Measurements from ENCODE around the gene COL23A1.

Gene COL23A1

DNA sequence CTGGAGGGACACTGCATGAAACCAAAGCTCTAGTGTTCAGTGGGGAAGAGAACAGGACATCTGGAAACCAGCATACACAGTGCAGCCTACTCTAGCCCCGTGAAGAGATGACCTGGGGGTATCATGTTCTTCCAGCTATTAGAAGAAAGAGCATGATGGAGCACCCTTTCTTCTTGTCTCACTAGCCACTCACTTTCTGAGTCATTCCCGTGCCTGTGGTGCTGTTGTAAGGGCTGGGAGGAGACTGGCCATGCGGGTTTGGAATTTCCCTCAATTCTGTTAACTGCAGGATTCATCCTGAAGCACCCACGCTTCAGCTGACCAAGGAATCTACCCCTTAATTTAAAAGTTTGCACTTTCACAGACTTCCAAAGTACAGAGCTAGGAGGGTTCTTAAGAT lies 137.0 kb downstream of the COL23A1 start:
- no peak for DNase-seq

DNA sequence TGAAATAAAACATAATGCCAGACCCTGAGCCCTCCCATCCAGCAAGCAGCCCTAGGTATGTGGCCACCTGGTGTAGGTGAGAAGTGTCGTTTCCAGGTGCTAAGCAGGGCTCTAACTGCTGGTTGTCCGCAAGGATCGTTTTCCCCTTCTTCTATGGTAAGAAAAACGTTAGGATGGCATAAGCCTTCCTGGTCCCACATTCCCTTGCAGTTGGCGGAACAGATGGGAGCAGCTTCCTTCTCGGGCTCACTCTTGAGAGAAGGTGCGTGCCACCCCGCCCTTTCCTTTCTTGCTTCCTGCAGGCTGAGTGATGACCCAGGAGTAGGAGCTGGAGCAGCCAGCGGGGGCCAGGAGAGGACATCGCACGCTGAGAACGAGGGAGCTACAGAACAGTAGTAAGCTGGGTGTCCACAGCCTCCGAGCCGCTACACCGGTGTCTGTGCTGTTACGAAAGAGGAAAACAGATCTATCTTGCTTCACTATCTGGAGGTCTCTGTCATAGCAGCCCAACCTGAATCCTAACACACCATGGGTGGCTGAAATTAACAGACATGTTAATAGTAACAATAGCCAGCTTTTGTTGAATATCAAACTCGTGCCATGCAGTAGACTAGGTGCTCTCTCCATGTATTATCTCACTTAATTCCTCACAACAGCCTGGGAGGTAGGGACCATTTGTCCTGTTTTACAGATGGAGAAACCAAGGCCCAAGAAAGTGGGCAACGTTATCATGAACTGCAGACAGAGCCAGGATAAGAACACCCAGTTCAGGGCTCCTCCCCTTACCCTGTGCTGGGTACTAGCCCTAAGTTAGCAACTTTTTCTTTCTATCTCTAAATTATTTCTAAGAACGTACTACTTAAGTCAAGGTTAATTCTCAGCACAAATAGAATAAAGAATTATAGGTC lies 139.8 kb downstream of the COL23A1 start:
- no peak for DNase-seq

DNA sequence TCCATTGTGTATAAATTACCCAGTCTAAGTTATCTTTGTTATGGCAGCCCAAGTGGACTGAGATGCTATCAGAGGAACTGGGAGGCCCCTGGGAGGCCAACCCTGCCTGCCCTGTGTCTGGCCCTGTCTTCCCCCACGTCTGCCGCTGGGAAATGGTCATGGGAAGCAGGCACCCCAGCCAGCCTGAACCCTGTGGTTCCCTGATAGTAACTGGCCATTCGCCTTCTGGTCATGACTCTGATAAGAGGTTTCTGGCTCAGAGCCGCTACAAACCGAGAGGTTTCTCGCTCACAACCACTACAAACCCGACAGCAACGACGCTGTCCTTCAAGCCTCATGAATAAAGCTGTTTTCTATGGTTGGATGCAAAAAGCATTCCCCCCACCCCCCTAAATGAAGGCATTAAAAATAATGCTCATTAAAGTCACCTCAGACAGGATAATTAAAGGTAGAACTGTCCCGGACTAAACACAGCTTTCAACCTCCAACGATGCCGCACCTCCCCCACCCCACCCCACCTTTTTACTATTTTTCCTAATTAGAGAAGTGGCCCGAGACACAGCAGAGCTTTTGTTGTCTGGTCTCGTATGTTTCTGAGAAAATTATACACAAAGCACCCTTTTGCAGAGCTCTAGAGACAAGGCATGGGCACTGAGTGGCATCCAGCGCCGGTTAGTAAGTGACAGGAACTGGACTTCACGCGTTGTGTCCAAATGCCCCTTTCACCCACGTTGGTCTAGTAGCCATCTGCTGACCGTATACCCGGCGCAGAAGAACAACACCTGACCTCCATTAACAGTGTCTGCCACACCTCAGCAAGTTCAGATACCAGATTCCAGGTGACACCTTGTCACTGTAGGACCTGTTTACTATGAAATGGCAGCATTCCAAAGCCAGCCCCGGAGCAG lies 140.8 kb downstream of the COL23A1 start:
- no peak for DNase-seq

DNA sequence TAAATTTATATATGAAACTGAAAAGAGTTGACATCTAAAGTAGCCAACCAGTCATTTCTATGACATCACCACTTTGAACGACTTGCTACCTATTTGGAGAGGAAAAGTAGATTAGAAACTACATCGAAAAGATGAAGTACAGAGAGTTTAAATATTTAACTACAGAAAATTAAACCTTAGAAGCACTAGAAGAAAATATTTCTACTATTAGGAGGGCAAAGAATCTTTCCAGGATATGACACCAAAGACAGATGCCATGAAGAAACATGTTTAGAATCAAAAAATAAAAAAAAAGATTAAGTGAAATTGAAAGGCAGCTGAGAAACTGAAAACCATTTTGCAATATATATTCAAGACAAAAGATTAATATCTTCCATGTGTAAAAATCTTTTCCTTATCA lies 144.7 kb downstream of the COL23A1 start:
- no peak for DNase-seq

DNA sequence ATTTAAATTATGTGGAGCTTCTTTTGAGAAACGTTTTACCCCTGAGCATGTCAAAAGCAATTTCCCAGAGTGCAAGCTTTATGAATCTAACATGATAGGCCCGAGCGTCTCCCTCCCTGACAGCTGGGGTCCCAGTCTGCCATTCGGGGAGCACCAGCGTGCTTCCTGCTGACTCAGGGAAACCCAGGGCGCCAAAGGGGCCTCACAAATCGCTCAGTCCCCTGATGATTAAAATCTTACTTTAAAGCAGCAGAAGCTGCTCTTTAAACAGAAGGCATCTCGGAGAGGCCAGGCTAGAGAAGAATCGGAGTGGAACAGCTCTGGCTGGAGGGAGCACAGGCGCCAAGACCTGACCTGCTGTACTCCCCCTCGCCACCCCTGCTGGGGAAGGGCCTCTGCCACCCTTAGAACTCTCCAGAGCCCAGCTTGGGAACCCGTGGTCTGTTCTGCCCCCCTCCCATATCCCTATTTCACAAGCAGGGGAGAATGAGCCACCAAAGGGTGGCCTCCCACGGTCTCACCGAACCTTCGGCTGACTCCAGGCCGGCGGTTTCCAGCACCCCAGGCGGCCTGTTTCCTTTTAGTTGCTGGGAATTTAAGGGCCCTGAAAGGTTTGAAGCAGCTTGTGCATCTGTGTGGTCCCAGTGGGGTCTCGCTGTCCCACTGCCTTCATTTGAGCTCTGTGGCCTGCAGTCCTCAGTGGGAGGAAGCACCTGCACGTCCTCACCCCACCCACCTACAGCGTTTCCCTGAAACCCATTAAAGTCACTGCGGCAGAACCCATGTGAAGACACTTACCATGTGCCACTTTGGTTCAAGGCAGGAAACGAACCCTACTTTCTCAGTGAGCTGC lies 147.6 kb downstream of the COL23A1 start:
- DNase-seq: no peak

DNA sequence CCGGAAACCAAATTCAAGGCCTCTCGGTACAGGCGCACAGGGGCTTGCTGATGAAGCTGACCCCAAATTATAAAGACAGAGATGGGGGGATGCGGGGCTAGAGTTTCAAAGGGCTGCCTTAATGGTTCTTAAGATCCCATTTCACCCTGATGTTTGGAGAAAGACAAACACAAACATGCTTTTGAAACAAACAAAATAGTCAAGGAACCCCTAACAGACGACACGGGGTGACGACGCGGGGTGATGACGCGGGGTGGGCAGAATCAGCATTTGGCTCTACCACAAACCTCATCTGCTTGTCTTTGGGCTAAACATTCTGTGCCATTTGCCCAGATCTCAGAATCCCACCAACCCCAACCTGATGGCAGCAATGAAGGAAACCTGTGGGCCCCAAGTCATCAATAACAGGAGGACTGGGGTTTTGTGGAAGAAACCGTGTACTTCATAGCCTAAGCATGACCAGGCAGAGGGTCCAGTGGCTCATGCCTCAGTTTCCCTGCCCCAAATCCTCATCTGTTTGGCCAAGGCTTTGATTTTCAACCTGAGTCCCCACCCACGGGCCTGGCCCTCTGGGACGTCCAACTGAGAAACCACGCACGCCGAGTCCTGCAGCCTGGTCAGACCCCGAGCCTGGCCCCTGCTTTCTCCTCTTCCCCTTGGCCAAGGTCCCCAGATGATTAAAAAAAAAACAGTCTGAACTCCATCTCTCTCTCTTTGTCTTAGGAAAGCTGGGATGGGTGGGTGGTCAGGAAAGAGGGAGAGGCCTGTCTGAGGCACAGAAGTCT lies 148.5 kb downstream of the COL23A1 start:
- no peak for DNase-seq

DNA sequence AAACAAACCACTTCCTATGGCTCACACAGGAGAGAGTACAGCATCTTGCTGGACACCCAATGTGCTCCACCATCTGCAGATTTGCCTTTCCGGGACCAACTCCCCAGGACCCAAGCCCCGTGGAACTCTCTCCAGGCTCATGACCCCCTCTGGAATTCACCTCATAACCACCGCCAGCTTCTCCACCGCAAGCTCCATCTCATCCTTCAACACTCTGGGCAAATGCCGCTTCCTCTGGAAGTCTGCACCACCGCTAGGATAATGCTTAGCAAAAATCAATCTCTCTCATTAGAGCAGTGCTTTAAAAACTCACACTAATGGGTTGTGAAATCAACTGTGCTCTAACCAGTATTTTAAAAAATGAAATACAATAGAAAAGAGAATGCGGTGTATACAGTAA lies 150.0 kb downstream of the COL23A1 start:
- DNase-seq: no peak

DNA sequence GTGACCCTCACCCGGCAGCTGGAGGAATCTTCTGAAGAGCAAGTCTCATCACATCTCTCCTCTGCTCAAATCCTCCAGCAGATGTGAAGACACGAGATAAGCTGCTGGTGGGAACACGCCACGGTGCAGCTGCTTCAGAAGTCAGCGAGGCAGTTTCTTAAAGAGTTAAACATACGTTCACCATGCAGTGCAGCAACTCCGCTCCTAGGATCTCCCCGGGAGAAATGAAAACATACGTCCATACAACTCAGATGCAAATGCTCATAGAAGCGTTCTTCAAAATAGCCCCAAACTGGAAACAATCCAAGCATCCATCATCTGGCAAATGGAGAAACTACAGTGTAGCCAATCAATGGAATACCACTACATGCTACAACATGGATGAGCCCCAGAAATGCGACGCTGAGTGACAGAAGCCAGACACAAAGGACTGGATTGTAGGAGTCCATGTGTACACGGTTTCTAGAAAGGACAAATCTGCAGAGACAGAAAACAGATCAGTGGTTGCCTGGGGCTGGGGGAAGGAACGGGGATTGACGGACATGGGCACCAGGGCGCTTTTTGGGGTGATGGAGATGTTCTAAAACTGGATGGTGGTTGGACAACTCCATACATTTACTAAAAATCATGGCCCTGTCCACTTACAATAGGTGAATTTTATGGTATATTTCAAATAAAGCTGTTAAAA lies 150.6 kb downstream of the COL23A1 start:
- DNase-seq: no peak

DNA sequence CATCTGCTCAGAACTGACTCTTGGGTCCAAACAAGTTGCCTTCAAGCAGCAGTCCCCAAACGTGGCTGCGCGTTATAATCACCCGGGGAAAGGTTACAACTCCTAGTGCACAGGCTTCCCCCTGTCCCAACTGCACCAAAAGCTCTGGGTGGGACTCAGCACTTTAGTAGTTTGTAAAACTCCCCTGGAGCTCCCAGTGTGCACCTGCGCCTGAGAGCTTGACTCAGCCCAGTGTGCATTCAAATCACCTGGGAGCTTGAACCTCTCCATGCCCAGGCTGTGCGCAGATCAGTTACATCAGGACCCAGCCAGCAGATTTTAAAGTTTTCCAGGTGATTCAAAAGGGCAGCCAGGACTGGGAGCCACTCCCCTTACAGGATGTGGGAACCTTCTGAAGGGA lies 151.4 kb downstream of the COL23A1 start:
- no peak for DNase-seq

DNA sequence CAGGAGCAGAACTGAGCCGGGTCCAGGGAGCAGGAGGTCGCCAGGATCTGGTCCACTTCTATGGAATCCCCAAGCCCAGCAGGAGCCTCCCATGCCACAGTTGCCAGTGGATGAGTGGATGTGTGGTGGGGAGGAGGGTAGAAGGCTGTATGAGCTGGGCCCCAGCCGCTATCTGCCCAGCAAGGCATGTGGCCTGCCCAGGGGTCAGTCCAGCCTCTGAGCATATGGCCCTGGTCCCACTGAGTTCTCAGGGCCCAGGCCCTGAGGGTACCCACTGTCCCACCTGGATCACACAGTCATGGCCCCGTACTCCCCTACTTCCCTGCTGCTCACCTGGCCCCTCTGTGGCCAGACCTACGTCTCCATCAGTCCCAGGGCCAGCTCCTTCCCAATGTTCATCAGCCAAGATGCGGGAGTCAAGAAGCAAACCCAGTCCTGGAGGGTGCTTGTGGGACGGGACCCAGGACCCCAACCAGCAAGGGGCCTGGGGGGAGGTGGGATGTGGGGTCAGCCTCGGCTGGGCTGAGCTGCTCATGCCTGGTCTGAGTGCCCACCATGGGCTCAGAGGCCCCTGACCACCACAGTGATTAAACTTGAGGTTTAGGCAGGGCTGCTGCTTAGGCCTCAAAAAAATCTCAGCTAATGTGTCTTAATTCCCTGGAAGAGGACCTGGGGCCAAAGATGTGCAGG lies 152.7 kb downstream of the COL23A1 start:
- DNase-seq: no peak

DNA sequence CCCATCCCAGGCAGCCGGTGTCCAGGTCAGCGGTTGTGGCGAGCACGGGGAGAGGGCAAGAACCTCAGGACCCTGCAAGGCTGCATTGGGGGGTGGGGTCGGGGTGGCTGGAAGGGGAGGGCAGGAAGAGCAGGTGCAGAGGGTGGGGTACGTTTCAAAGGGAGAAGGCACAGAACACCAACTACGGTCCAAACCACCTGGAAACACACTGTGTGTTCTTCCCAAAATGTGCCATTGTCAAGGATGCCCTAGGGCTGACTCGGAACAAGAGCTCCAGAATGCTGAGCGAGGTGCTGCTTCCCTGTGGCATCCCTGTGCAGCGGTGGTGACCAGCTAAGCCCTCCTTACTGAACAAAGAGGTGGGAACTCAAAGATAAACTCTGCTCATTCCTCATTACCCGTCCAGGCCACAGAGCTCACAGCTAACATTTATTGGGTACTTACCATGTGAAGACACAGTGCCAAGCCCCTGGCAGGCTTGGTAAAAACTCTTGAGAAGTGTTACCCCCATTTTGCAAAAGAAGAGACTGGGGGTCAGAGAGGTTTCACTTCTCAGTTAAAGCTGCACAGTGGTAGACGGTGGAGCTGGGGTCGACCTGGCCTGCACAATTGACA lies 153.8 kb downstream of the COL23A1 start:
- no peak for DNase-seq

DNA sequence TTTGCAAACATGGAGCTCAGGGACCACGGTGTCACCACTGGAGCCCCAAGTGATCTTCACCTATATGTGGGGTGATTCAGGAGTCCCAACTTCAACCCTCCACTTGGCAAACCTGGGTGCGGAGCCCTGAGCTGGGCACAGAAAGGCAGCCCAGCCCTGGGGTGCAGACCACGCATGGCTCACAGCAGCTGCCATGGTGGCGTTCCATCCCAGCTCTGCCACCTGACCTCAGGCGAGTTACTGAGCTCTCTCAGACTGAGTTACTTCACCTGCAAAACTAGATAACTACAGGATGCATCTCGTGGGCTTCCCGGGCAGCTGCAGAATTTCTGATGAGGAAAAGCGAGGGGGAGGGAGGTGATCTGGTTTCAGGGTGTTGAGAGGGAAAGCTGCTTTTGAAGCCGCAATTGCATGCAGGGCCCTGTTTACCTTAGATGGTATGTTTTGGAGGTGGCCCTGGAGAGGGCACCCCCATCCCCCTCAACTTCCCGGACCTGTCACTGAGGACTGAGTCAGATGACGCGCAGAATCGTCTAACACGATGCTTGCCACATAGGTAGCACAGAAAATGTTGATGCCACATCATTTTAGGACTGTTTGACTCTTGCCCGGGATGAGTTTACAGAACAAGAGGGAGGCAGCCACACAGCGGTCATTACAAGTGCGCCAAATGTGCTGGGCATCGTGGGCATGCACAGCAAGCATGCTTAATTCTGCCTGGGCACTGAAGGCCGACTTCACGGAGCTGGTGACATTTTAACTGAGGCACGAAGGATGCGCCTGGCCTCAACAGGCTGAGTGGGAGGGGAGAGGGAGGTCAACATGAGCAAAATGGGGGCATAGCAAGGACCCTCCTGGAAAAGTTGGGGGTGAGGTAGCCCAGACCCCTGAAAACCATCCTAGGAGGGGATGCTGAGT lies 154.6 kb downstream of the COL23A1 start:
- no peak for DNase-seq

DNA sequence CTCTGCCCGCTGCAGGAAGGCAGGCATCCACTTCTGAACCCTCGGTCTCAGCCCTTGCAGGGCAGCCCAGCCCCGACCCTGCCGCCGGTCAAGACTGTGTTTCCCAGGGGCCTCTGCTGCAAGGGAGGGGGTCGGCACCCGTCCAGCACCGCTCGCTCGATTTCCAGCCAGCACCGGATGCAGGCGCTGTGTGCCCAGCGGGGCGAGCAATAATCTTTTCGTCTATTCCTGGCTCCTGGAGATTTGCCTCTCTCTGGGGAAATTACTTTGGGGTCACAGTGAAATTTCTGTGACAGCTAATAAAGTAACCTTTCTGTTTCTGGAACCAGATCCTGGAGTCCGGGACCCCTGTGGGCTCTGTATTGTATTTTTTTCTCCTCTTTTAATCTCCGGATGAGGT lies 155.3 kb downstream of the COL23A1 start:
- DNase-seq: no peak

DNA sequence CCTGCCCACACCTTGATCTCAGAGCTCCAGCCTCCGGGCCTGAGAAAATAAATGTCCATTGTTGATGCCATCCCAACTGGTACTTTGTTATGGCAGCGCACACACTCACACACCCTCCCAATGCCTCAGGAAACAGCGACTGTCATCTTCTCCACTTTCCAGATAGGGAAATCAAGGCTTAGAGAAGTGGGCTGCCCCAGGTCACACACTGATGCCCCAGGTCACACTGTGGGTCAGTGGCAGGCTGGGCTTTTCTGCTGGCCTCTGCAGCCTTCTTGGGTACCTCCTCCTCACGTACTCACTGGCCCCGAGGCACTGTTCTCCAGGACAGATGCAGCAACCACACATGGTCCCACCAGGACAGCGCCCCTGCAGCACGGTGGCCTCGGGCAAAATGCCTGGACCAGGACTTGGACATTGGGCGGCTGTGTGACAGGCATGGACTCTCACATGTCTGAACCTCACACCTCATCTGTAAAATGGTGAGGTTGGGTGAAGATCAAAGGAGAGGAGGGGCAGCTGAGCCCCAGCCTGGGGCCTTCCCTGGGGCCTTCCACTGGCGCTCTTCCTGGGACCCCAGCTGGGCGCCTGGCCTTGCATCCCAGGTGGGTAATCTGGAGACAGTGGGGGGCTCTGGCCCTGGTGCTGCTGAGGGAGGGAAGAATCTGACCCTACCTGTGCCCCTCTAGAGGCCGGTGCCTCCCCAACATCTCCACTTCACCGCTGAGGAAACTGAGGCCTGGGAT lies 156.0 kb downstream of the COL23A1 start:
- DNase-seq: no peak

DNA sequence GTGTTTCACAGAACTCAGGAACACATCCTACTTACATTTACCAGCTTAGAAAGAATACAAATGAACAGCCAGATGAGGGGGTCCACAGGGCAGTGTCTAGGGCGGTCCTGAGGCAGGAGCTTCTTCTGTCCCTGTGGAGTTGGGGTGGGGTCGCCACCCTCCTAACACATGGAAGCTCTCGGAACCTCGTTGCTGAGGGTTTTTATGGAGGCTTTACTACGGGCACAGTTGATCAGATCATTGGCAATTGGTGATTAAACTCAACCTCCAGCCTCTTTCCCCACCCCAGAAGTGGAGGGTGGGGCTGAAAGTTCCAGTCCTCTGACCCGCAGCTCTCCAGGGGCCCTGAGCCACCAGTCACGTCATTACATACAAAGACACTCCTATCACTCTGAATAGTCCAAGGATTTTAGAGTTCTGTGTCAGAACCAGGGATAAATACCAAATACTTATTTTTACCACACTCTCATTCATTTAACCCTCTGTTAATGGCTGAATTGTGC lies 156.9 kb downstream of the COL23A1 start:
- no peak for DNase-seq

DNA sequence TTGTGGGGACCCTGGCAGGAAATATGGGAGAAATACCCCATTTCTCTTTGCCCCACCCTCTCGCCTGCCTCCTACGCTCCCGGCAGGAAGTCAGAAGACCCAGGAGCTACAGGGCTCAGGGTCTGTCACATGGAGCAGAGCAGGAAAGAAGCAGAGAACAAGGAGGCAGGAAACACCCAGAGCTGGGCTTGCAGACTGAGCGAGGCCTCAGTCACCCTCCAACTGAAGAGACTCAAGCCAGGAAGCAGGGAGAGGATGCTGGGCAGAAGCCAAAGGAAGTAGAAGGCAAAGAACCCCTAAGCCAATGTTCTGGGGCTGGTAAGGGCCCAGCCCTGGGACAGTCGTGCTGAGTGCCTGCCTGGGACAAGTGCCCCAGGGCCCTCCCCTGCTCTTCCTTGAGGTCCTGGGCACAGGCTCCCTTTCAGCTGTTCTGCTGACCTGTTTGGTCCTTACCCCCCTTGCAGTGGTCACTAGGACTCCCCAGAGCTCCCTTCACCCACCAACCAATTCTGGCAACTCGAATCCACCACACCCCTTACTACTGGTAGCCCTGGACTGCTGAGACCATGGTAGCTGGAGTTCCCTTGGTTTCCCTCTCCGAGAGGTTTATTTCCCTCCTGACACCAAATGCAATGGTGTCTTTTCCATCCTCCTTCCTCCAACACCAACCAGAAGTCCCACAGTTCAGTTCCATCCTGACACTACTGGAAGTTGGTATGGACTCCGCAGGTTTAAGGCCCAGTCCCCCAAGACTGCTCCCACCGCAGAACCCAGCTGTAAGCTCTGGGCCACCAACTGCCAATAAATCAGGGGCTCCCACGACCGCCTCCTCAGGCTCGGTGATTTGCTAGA lies 157.5 kb downstream of the COL23A1 start:
- no peak for DNase-seq

DNA sequence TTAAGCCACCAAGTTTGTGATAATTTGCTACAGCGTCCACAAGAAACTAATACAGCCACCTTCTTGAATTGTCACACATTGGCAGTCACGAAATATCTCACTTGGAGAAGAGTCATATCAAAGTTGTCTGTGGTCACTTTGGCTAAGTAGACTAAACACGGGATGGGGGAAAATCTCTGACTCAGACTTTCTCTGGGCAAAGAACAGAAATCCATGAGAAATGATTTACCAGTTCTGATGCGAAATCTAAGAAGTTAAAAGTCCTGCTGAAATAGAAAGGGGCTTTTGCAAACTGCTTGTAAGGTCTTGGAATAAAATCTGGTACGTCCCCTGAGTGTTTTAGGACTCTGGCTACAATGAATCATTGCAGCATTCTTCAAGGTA lies 158.4 kb downstream of the COL23A1 start:
- DNase-seq: no peak

Measured in NCI-H526 (cell line).